NCI-H2196 treated with DMSO at 0.1 percent for 48 hours (cell line): ENCODE measurements around the gene ANKRD13D.
"Not testable (repeated sequence)": the region's sequence is repeated elsewhere in the genome, so short reads cannot be mapped to it uniquely, and the experiment has no call there.

Source experiments
- DNase-seq: peaks from one replicate; lab custom pipeline; 2025; ENCODE audit not compliant: unreplicated experiment; lab: John Stamatoyannopoulos, UW

ANKRD13D gene

DNA sequence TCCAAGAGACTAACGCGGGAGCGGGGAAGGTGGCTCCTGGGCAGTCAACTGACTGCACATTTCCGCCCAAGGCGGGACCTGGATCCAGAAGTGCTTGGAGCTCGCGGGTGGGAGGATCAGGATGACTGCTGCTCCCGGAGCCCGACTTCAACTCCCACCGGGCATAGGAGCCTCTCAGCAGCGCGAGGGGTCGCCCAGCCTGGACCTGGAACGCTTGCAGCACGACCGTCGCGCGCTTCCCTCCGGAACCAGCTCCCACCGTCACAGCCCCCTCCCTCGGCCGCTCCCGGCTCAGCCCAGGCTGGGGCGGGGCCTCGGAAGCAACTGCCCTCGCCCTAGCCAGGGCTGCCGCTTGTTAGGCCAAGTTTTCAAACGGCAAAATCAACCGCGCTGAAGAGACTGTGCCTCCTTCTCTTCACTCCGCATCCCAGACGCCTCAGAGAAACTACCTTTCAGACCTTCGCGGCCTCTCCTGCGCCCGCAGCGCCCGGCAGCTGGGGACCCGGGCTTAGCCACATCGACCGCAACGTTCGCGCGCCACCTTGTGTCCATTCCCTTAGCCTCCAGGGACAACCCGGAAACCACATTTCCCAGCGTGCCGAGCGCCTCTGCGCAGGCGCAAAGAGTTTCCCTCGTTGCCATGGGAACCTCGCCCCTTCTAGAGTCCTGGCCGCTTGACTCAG, 28.2 kb downstream of the ANKRD13D start:
- peak; percentile 95 for DNase-seq

DNA sequence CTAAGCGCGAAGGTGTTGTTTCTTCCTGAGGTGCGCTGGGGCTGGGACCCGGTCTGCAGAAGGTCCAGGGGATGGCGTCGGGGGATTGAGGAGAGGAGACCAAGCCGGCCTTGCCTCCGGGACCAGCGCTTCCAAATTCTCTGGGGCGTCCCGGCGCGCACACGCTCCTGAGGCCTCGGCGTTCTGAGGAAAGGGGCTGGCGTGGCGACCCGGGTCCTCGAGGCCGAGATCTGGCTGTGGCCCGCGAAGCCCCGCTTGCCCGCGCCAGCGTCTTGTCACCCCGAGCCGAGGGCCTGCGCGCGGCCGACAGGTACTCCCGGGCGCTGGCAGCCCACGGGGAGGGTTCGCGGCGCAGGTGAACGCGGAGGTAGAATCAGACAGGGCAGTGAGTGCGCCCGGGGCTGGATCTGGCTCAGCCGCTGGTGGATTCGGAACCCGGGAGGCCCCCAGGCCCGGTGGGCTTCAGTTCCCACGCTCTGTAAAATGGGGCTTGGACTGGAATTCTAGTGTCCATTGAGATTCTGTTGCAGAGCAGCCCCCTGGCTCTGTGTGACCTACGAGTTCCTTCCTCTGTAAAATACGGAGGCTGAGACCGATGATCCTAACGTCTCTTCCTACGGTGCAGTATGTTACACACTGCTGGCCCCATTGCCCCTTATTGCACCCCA, 28.9 kb downstream of the ANKRD13D start:
- no peak for DNase-seq

DNA sequence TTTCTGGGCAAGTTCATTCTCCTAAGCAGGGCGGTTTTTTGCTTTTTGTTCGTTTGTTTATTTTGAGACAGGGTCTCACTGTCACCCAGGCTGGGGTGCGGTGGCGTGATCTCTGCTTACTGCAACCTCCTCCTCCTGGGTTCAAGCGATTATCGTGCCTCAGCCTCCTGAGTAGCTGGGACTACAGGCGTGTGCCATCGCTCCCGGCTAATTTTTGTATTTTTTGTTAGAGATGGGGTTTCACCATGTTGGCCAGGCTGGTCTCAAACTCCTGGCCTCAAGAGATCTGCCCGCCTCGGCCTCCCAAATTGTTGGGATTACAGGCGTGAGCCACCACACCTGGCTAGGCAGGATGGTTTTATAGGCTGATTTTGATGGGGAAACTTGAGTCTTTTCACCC, 29.8 kb downstream of the ANKRD13D start:
- DNase-seq: not testable (repeated sequence)

DNA sequence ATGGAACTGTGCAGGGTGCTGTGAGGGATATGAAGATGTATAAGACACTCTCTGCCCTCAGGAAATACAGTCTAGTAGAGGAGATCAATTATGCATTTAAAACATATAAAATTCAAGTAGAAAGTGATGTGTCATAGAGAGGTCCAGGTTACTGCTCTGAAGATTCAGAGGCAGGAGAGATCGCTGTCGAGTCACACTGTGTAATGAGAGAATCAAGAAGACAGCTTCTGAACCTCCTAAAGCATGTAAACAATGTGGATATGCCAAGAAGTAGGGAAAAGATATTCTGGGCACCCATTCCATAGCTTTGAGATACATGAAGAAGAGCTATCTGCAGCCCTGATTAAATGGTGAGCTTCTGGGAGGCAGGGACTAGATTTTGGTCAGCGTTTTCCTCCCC, 30.9 kb downstream of the ANKRD13D start:
- DNase-seq: no peak

DNA sequence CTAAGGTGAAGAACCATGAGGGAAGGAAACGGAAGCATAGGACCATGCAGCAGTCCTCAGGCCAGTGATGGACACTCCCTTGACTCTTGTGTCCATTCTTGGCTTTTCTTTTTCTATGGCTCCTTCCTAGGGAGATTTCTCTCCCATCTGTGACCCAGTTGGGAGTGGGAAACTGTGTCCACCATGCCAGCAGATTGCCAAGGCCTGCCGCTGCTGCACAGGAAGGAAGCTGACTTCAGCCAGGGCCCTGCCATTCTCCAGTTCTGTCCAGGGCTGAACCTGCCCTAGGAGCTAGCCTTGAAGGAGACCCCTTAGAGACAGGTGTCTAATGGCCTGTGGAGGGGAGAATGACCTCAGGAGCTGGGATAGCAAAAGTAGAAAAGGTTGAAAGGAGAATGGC, 31.6 kb downstream of the ANKRD13D start:
- DNase-seq: no peak

DNA sequence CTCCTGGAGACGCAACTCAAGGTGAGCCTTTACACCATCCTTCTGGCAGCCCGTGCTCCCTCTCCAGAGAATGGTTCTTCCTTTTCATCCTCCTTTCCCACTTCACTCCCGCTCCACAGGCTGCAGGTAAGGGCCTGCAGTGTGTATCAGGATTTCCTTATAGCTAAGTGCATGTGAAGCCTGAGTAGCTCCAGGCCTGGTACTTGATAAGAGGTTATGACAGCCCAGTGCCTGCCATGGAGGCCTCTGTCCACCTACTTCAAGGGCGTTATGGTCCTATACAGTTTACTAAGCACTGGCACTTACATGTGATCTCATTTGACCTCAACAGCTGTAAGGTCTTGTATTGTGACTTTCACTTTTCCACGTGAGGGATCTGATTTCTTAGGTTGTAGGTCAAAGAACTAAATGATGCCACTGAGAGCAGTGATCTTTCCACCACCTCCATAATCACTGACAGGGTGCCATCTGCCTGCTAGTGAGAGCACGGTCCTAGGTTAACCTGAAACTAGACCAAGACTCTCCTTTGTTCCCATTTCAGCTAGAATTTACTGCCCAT, 32.3 kb downstream of the ANKRD13D start:
- DNase-seq: no peak

DNA sequence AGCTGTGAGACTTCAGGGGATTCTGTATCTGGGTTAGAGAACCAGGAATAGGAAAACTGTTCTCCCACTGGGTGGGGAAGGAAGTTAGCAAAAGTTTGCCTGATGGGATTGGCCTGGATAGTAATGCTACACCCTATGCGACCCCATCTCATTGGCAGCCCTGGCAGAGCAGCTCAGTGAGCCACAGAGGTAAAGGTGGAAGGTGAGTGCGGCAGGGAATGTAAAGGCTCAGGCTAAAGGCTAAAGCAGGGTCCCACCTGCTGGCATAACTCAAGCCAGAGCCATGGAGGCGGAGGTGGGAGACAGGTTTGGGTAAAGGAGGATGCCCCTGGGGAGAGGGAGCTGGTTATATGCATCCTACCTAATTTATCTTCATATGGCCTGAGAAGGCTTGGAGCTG, 32.9 kb downstream of the ANKRD13D start:
- DNase-seq: no peak

DNA sequence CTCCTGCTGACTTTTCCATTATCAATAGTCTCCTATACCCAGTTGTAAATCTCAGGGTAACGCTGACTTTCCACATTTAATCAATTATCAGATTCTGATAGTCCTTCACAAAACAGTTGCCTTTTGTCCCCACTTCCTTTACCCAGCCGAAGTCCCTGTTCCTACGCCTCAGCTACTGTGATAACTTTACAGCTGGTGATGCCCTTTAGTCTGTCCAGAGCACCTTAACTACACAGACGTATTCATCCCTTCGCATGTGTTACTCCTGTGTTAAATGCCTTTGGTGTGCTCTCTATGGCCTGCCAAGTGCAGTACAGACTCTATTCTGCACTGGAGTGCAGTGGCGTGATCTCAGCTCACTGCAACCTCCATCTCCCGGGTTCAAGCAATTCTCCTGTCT, 34.4 kb downstream of the ANKRD13D start:
- DNase-seq: no peak

DNA sequence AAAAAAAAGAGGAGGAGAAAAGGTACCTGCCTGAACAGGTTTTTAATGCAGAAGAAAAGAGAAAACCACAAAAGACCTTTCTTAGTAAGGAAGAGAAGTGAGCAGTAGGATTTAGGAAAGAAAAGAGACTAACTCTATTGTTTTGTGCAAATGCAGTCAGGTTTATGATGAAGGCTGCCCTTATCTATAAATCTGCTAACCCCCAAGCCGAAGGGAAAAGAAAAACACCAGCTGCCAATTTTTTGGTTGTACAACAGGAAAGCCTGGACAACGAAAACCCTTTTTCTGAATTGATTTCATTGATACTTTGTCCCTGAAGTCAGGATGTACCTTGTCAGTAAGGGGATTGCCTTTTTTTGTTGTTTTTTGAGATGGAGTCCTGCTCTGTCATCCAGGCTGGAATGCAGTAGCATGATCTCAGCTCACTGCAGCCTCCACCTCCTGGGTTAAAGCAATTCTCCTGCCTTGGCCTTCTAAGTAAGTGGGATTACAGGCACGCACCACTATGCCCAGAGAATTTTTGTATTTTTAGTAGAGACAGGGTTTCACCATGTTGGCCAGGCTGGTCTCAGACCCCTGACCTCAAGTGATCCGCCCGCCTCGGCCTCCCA, 43.1 kb downstream of the ANKRD13D start:
- no peak for DNase-seq

DNA sequence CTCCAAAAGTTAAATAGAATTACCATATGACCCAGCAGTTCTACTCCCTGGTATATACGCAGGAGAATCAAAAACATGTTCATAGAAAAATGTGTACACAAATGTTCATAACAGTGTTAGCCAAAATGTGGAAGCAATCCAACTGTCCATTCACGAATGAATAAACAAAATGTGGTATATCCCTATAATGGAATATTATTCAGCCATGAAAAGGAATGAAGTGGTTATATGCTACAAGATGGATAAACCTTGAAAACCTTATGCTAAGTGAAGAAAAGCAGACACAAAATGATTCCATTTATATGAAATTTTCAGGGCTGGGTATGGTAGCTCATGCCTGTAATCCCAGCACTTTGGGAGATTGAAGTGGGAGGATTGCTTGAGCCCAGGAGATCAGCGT, 48.2 kb downstream of the ANKRD13D start:
- DNase-seq: no peak

DNA sequence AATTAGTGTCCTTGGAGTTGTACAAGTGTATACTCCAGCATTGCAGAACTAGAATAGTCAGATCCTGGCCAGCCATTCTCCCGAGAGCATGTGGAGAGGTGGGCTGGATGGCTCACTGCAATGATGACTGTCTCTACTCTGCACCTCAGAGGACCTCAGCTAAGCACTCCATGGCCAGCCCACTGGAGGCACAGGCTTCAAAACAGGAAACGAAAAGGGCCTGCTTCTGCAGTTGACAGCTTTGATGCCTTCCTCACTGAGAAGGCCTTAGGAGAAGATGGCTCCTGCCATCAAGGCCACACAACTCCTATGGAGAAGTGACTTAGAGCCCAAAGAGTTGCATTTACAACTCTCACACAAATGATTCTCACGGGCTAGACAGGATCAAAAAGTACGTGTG, 55.2 kb downstream of the ANKRD13D start:
- no peak for DNase-seq

DNA sequence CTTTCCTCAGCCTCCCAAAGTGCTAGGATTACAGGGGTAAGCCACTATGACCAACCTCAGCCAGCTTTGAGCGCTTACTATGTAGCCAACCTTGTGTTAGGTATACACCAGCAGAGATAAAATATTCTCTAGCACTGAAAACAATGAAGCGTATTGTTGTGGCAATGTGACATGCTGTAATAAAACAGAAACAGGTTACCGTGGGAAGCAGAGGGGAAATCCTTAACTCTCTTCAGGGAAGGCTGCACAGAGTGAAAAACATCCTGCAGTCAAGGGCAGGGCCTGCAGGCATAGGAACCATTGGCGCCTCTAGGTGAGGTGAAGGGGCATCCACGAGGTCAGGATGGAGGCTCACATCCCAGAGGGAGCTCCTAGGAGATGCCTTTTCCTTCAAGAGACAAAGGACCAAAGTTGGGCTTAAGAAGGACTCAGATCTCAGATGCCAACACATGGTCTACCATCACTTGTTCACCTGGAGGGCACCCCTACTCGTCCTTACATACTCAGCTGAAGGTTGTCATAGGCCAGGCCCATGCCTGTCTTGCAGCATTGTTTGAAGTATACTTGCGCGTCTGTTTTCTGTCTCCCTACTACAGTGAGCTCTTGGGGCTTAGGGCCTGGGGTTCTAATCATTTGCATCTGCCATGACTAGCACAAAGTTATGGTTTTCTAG, 56.3 kb downstream of the ANKRD13D start:
- no peak for DNase-seq

DNA sequence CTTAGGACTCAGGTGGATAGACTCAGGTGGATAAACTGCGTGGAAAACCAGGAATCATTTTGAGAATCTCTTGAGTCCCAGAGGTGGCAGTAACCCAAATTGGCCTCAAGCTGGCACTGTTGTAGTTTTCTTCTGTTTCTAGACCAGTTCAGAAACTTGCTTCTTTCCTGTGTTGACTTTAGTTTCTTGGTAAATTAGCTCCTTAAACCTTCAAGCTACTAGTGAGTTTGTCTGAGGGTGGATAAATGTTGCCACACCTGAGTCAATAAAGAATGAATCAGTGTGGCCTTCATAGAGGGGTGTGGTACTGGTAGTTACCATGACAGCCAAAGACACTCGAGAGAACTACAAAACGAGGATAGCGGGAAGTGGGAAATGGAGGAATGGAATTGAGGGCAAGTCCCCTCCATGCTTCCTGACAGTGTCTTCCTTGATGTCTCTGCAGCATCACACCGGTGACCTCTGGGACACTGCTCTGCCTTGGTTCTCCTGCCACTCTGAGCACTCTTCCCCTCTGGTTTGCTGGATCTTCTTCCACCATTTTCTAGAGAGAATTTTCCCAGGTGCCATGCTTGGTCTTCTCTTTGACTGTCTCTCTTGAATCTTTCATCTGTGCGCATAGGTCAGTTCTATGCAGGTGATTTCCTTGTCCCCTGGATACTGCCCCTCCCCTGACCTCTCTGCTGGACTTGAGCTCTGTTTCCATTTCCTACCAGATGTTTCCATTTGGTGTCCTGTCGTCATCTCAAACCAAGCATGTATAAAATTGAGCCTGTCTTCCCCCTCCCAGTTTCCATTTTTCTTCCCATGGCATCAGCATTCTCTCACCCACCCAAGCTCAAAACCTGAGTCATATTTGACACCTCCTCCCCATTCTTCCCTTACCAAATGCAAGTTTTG, 57.1 kb downstream of the ANKRD13D start:
- no peak for DNase-seq

DNA sequence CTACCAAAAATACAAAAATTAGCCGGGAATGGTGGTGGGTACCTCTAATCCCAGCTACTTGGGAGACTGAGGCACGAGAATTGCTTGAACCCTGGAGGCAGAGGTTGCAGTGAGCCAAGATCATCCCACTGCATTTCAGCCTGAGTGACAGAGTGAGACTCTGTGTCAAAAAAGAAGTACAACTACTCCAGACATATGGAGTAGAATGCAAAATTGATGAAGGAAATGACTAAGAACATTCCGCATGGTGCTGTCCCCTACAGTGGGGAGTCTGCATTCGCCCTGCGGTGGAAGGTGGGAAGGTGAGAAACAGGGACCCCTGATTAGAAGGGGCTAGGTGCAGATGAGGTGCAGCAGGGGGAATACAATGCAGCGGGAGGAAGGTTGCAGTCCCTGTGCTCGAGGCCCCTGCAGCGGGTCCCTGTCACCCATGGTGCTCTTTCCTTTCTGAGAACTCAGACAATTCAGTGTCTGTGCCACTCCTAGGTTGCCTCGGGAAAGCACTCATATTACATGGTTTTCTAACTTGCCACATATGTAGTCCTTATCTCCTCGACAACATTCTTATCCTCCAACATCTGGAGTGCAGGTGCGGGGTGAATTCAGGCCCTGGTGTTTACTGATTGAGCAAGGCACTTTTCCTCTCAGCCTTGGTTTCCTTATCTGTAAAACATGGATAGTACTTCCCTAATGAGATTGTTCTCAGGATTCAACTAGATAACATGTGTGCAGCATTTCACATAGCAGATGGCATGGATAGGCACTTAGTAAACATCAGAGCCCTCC, 59.1 kb downstream of the ANKRD13D start:
- DNase-seq: no peak

DNA sequence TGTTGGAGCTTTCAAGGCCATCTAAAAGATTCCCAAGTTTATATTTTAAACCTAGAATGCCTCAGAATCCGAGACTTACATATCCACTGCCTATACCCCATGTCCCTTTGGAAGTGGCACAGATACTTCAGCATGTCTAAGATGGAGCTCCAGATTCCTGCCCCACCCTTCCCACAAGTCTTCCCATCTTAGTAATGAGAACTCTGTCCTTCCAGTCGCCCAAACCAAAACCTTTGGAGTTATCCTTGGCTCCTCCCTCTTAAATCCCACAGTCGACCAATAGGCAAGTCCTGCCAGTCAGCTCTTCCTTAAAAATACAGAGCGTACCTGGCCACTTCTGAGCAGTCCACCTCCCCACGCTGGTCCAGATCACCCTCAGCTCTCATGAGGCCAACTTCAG, 59.9 kb downstream of the ANKRD13D start:
- no peak for DNase-seq

DNA sequence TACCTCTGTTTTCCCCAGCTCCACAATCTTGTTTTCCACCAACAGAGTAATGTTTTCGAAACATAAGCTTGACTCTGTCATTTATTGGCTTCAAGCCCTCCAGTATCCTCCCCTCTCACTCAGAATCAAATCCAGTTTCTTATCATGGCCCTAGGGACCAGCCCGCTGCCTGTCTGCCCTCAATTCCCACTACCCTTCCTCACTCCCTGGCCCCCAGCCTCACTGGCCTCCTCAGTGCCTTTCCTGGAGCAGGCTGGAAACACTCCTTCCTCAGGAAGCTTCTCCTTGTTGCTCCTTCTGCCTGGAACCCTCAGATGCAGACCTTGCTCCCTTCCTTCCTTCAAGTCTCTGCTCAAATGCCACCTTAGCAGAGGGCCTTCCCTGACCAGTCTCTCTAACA, 60.4 kb downstream of the ANKRD13D start:
- no peak for DNase-seq

DNA sequence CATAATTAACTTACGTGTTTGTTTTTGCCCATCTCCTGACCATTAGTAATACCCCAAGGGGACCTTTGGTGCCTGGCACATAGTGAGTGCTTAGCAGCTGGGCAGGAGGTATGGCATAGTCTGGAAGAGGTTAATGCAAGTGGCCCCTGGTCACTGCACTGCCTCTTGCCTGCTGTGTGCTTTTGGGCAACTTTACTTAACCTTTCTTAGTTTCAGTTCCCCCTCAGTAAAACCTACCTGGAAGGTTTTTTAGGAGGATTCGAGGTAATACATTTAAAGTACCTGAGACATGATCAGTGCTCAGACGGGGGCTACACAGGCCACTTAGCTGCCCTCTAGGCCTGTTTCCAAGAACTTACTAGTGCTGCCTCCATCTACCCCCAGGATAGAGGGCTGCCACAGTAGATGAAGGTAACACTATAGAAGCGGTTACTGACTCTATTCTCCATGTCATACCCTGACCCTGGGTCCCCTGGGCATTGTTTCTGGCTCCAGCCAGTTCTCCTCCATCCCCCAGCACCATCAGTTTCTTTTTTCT, 60.9 kb downstream of the ANKRD13D start:
- DNase-seq: no peak

DNA sequence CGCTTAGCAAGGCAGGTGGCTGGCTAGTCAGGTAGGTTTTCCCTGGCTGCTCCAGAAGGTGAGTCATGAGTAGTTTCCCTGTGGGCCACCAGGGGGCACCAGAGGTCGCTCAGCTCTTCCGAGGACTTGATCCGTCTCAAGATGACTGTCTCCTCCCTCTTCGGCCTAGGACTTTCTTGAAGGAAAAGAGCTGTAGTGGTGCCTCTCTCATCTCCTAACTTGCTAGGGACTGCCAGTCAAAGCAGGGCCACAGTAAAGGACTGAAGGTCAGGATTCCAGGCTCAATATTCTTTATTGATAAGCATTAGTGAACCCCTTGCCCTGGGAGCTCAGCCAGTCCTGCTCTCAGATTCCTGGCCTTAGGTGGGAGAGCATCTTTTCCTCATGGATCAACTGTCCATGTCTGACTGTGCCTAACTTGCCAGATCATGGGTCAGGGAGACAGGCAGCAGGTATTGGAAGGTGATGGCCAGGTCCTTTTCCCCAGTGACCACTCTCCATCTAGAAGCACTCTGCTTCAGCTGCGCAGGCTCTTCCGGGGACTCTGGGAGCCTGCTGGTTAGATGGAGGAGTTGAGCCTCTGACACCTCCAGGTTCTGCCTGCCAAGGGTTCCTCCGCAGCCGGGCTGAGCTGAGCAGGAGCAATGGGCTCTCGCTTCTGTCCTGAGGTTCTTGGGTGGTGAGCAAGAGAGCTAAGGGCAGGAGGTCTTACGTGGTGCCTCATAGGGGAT, 62.3 kb downstream of the ANKRD13D start:
- peak; percentile 55 for DNase-seq
